Measurements from ENCODE around the gene PROKR1. TPM values are rescaled to one million over a fixed set of nuclear protein-coding genes. Genes with fewer than 3 reads are reported as not detected.

PROKR1 gene
- total RNA-seq, 6 experiments from 2014 or later: not detected

- Mint-ChIP-seq H3K4me3 (no peak overlapping the region), H3K9me3 (no peaks in the 10 kb centered on the region), H3K27me3 (ENCODE audit: insufficient read depth) (peaks cover 4% of the 10 kb centered on the region; the same call in 1 of the 2 replicates), H3K36me3 (ENCODE audit: low read depth) (no peaks in the 10 kb centered on the region), H3K4me1 (ENCODE audit: low read depth) (no peaks in the 10 kb centered on the region), H3K27ac (no peak overlapping the region)
- DNase-seq: no peak
- no peak for TF ChIP-seq CTCF (IDR thresholded peaks at IDR 0.05)
Measured at GRCh38 chr2:68612765-68613519, 30.4 kb upstream of the PROKR1 start.

GRCh38 chr2:68620772-68621171, 22.6 kb upstream of the PROKR1 start:
- no peak overlapping the region for H3K27ac Mint-ChIP-seq
- no peak for DNase-seq
- H3K4me1 Mint-ChIP-seq (ENCODE audit: low read depth): no peaks in the 10 kb centered on the region
- peaks cover 8% of the 10 kb centered on the region for H3K9me3 Mint-ChIP-seq
- no peak for TF ChIP-seq CTCF (IDR thresholded peaks at IDR 0.05)
- H3K36me3 Mint-ChIP-seq (ENCODE audit: low read depth): no peaks in the 10 kb centered on the region
- peaks cover 9% of the 10 kb centered on the region; the same call in 1 of the 2 replicates for H3K27me3 Mint-ChIP-seq (ENCODE audit: insufficient read depth)
- no peak overlapping the region for H3K4me3 Mint-ChIP-seq

- Mint-ChIP-seq H3K4me1 (ENCODE audit: low read depth) (no peaks in the 10 kb centered on the region), H3K27ac (no peak overlapping the region), H3K27me3 (ENCODE audit: insufficient read depth) (peaks cover 15% of the 10 kb centered on the region), H3K4me3 (no peak overlapping the region), H3K36me3 (ENCODE audit: low read depth) (no peaks in the 10 kb centered on the region), H3K9me3 (peaks cover 8% of the 10 kb centered on the region)
- no peak for TF ChIP-seq CTCF (IDR thresholded peaks at IDR 0.05)
- no peak for DNase-seq
Measured at GRCh38 chr2:68623820-68624219, 19.6 kb upstream of the PROKR1 start.

GRCh38 chr2:68627615-68628014, 15.8 kb upstream of the PROKR1 start:
- Mint-ChIP-seq H3K4me1 (ENCODE audit: low read depth) (no peaks in the 10 kb centered on the region), H3K4me3 (no peak overlapping the region), H3K27me3 (ENCODE audit: insufficient read depth) (peaks cover 26% of the 10 kb centered on the region), H3K27ac (no peak overlapping the region), H3K9me3 (peaks cover 8% of the 10 kb centered on the region), H3K36me3 (ENCODE audit: low read depth) (no peaks in the 10 kb centered on the region)
- DNase-seq: no peak
- no peak for TF ChIP-seq CTCF (IDR thresholded peaks at IDR 0.05)

GRCh38 chr2:68632021-68632420, 11.4 kb upstream of the PROKR1 start:
- DNase-seq: no peak
- no peak overlapping the region for H3K4me3 Mint-ChIP-seq
- H3K9me3 Mint-ChIP-seq: no peaks in the 10 kb centered on the region; the same call in 1 of the 2 replicates
- no peak overlapping the region for H3K27ac Mint-ChIP-seq
- no peaks in the 10 kb centered on the region for H3K4me1 Mint-ChIP-seq (ENCODE audit: low read depth)
- TF ChIP-seq CTCF (IDR thresholded peaks at IDR 0.05): no peak
- no peaks in the 10 kb centered on the region for H3K36me3 Mint-ChIP-seq (ENCODE audit: low read depth)
- H3K27me3 Mint-ChIP-seq (ENCODE audit: insufficient read depth): peaks cover 31% of the 10 kb centered on the region
